NCI-H345 treated with DMSO at 0.1 percent for 48 hours (cell line): ENCODE measurements around the gene PEX5.
"Not testable (repeated sequence)": the region's sequence is repeated elsewhere in the genome, so short reads cannot be mapped to it uniquely, and the experiment has no call there.

Source experiments
- DNase-seq: peaks from one replicate; lab custom pipeline; 2025; ENCODE audit not compliant: unreplicated experiment; lab: John Stamatoyannopoulos, UW

PEX5 gene

GRCh38 chr12:7210642-7211151 lies 21.2 kb downstream of the PEX5 start:
- no peak for DNase-seq

GRCh38 chr12:7212678-7213077 lies 23.2 kb downstream of the PEX5 start:
- DNase-seq = no peak

GRCh38 chr12:7213745-7214144 lies 24.3 kb downstream of the PEX5 start:
- DNase-seq = not testable (repeated sequence)

DNA sequence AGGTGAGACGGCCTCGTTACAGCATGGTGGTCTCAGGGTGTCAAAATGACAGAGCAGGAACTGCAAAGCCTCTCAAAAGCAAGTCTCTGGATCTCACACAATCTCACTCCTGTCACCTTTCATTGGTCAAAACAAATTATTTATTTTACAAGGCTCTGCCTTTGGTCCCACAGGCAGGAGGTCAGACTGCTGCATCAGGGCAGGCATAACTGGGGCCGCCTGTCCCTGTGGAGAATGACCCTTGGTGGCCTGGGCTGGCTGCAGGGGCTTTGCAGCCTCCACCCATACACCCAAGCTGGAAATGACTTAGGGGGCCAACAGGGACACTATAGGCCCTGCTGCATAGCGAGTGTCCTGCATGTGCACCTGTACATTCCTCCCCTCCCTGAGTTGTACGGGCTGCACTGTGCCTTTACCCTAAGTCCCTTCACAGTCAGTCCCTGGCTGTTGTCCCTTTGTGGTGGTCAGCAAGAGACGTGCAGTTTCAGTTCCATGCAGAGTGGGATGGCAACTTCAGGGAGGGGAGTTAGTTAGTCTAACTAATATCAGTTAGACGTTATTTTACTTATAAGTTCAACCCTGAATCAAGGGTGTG lies 28.1 kb downstream of the PEX5 start:
- DNase-seq = no peak

GRCh38 chr12:7219599-7220243 lies 30.2 kb downstream of the PEX5 start:
- peak; percentile 79 for DNase-seq

GRCh38 chr12:7221486-7221885 lies 32.0 kb downstream of the PEX5 start:
- no peak for DNase-seq

DNA sequence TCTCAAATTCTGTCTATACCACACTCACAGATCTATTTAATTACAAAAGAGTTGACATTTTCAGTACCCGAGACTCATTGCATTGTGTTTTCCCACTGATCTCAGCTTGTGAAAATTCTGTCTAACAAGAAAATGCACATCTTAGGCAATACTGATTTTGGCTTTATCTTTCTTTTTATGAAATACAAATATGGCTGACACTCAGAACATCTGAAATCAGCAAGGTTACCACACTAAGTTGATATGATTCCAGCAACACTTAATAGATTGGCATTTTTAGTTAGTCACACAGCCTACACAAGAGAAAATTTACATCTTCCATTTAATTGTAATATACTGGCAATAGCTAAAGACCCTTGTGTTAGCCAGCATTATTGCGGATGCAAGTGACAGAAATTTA lies 40.3 kb downstream of the PEX5 start:
- DNase-seq = no peak

DNA sequence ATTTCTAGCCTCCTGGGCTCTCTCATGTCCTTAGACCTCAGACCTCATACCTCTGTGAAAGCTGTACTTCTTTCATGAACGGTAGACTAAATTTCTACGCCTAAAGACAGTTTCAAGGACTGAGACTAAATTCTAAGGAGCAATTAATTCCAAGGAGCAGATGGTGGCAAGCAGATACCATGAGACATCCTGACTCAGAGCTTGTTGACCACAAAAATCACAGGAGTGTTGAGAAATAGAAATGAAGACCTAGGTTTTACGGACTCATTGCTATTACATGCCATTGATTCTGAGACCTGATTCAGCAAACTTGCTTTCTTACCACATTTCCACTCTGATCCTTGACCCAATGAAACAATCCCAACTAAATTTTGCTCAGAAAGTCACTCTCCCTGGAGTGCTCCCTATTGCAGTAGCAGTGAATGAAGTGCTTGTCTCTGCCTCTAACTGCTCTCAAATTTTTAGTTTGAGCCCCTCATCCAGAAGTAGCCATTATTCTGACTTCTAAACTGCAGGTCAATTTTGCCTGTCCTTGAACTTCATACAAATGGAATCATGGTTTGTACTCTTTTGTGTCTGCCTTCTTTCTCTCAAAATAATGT lies 52.0 kb downstream of the PEX5 start:
- no peak for DNase-seq

- no peak for DNase-seq
Measured at GRCh38 chr12:7242176-7243101, 53.0 kb downstream of the PEX5 start.

DNA sequence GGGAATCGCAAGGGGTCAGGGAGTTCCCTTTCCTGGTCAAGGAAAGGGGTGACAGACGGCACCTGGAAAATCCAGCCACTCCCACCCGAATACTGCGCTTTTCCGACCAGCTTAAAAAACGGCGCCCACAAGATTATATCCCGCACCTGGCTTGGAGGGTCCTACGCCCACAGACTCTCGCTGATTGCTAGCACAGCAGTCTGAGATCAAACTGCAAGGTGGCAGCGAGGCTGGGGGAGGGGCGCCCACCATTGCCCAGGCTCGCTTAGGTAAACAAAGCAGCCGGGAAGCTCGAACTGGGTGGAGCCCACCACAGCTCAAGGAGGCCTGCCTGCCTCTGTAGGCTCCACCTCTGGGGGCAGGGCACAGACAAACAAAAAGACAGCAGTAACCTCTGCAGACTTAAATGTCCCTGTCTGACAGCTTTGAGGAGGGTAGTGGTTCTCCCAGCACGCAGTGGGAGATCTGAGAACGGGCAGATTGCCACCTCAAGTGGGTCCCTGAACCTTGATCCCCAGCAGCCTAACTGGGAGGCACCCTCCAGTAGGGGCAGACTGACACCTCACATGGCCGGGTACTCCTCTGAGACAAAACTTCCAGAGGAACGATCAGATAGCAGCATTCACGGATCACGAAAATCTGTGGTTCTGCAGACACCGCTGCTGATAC lies 62.0 kb downstream of the PEX5 start:
- DNase-seq = not testable (repeated sequence)

DNA sequence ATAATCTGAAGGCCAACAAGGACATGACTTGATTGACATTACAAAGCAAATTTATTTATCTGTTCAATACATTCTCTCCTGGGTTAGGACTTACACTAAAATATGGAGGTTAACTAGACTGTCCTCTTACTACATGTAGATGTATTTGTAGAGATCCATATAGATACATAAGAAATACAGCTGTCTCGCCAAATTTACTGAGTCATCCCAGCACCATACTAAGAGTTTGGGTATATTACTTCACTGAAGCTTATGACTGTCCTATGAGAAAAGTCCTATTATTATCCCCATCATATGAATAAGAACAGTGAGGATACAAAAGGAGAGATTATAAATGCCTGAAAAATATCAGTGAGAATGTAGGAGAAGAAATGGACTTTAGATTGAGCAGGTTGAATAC lies 69.6 kb downstream of the PEX5 start:
- DNase-seq = no peak
